Skin of body (tissue), 2 donors: ENCODE data around the gene SLC41A3. TPM values are rescaled to one million over a fixed set of nuclear protein-coding genes. Genes with fewer than 3 reads are reported as not detected.

Experiments used
- DNase-seq: peaks from one replicate; lab custom pipeline; 2025; lab: John Stamatoyannopoulos, UW
- total RNA-seq: library from RNA; depleted of rRNA; stranded (reverse); fragments of >200 nt; gene quantifications from one replicate; pipeline ENCODE4 v1.2.3, GENCODE V29; 2014

SLC41A3 gene
- 26.1 TPM for total RNA-seq

DNA sequence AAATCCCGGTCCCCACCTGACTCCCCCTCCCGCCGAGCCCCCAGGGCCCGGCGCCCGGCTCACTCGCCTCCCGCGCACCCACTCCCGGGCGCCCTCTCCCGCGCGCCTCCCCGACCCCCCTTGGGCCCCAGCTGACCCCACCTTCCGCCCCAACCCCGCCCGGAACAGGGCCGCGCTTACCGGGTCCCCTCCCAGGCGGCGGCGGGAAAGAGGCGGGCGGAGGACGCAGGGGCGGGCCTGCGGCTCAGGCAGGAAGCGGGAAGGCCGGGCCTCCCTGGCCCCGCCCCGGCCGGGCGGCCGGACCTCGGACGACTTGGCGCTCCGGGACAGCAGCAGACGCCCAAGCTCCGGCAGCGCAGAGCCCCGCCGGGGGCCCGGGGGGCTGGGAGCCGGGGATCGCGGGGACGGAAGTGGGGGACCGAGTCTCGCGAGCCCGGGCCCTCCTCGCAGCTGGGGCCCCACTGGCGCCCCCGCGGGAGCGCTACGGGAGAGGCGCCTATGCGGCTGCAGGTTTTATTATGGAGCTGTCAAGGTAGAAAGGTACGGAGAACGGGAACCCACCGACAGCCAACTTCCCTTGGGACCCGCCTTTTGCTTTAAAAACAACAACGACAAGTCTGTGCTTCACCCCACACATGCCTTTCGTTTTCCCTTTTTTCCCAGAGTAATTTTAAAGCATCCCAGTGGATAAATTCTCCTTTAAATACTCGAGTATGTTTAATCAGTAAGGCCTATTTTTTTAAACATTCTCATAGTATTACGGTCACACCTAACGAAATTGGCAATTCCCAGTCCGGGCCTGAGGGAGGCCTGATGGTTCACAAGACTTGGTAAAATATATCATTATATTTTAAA lies at the start of gene SLC41A3:
Gene SLC41A3 (minus strand): TSS at position 212 of the 855 bp plus-strand sequence. CDS start 15,905 bp downstream, outside the sequence.
- DNase-seq = peak; percentile 70

DNA sequence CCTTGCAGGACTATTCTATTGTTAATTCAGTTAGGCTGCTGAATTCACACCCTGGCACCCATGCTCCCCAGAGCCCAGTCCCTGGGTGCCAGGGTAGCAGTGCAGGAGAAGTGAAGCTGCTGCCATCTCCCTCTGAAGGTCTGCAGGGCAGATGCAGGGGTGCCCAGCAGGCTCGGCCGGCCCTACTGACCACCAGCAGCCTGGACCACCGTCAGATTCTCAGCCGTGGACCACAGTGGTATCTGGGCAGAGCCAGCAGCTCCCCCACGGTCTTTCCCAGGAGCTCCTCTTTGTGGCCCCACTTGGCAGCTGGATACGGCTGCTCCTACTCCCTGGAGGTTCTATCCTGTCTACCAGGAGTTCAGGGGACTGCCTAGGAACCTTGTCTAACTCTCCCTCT lies 49.7 kb upstream of the SLC41A3 start:
- DNase-seq = no peak

GRCh38 chr3:126132751-126133511 lies 49.0 kb upstream of the SLC41A3 start:
- no peak for DNase-seq

- no peak for DNase-seq
These were observed 48.2 kb upstream of the SLC41A3 start for GRCh38 chr3:126131881-126132750.

GRCh38 chr3:126130981-126131745 lies 47.2 kb upstream of the SLC41A3 start:
- DNase-seq = no peak

GRCh38 chr3:126130081-126130855 lies 46.3 kb upstream of the SLC41A3 start:
- no peak for DNase-seq

- no peak for DNase-seq
These were observed 45.5 kb upstream of the SLC41A3 start for GRCh38 chr3:126129398-126129891.

- DNase-seq = no peak
These were observed 44.8 kb upstream of the SLC41A3 start for GRCh38 chr3:126128504-126129397.

DNA sequence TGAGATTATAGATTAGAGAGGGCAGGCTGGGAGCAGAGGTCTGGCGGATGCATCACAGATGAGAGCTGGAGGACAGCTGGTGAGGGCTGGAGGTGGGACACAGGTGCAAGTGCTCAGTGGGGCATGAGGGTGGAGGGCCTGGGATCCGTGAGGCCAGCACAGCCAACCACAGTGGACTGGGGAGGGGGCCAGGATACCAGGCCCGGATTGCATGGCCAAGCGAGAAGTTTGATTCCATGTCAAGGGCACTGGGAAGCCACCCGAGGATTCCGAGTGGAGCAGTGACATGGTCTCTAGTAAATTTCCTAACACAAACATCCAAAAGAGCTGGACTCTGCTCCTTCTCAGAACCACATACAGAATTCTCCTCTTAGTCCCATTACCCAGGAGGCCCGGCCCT lies 44.0 kb upstream of the SLC41A3 start:
- DNase-seq = no peak

- DNase-seq = no peak
These were observed 43.5 kb upstream of the SLC41A3 start for GRCh38 chr3:126127452-126127851.

DNA sequence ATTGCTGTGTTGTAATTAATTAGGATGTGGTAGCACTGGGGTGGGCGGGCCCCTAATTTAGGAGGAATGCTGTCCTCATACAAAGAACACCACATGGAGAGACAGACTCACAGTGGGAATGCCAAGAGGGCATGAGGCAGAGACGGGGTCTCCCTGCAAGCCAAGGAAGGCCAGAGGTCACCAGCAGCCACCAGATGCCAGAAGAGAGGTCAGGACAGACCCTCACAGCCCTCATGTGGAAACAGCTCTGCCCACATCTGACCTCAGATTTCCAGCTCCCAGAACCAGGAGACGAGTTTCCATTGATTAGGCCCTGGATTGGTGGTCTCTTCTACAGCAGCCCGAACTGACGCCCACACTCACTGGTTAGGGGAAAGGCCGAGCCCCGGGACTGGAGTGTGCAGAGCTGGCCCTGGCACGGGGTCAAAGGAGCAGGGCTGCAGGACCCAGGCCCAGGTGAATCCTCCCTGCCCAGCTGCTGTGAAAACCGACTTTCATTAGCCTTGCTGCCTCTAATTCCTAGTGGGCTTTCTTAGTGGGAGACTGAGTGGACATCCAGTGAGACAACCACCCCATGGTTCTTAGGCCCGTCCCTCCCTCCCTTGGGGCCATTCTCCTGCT lies 43.0 kb upstream of the SLC41A3 start:
- no peak for DNase-seq

GRCh38 chr3:126126286-126126685 lies 42.4 kb upstream of the SLC41A3 start:
- DNase-seq = no peak

DNA sequence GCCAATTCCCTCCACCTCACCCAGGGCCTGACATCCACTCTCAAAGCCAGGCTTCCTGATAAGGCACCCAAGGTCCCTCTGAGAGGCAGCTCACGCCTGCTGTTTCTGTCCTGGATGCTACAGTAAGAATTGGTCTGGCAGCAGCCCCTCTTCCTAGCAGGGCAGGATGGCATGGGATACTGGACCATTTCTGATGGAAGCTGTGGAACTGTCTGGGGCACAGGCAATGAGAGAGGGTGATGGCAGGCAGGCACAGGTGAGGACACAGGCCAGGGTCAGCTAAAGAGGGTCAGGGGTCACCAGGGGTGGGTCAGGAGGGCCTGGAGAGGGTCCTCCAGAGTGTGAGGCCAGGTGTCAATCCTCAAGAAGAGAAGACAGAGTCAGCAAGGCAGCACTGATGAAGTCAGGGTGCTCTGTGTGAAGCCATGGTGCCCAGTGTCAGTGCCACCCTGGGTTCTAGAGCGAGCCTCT lies 41.9 kb upstream of the SLC41A3 start:
- DNase-seq = no peak

- no peak for DNase-seq
These were observed 41.4 kb upstream of the SLC41A3 start for GRCh38 chr3:126125341-126125740.

DNA sequence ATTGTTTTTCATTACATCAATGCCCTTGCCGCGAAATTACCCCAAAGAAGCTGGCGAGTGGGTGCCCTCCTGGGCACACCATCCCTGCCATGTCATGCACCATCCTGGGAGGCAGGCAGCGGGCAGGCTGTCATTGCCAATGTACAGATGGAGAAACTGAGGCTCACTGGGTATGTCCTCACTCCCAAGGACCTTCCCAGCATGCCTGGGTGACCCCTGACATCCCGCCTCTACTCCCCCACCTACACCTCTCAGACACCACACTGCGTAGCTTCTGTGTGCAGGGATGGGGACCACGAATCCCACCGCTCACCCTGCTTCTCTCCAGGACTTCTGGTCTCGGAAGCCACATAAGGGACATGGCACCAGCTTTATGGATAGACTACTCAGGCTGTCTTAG lies 41.0 kb upstream of the SLC41A3 start:
- DNase-seq = no peak

DNA sequence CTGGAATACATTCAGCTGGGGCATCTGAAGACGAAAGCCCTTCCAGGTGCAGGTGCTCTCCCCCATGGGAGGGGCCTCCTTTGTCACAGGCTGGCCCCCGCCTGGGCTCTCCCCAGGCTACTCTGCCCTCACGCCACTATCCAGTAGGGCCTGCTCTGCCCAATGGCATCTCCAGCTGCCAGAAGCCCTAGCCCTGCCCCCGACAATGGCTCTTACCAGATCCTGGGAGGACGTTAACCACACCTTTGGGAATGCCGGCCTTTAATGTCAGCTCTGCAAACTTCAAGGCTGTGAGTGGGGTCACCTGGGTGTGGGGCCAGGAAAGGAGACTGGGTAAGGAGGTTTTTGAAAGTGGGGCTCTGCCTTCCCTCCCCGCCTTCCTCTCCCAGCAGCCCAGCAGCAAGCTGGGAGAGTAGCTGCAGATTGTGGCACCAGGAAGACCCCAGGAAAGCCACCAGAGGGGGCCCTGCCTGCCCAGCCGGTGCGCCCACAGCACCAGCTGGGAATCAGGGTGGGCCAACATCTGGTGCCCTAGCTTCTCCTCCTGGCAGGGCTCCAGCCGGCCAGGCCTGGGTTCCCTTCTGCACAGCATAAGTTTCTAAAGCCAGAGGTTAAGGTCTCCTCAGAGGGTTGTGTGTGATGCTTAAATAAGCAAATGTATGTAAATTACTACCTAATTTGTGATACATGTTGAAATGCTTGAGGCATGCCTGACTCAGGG lies 40.4 kb upstream of the SLC41A3 start:
- no peak for DNase-seq

- no peak for DNase-seq
These were observed 37.7 kb upstream of the SLC41A3 start for GRCh38 chr3:126121632-126122031.

DNA sequence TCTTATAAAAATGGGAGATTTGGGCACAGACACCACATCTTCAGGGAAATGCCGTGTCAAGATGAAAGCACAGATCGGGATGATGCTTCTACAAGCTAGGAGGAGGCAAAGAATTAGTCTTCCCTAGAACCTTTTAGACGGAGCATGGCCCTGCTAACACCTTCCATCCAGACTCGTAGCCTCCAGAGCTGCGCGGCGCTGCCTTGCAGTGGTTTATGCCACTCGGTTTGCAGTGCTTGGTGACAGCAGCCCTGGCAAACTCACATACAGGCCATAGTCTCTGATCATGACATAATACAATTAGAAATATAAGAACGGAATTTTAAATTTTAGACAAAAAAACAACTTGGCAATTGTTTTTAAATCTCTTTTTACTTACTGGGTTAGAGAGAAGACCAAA lies 37.1 kb upstream of the SLC41A3 start:
- DNase-seq = no peak
